ENCODE data around the gene CCDC86.
A peak's percentile ranks its signal among the peaks of the same experiment; 100 is the strongest.

Gene CCDC86

DNA sequence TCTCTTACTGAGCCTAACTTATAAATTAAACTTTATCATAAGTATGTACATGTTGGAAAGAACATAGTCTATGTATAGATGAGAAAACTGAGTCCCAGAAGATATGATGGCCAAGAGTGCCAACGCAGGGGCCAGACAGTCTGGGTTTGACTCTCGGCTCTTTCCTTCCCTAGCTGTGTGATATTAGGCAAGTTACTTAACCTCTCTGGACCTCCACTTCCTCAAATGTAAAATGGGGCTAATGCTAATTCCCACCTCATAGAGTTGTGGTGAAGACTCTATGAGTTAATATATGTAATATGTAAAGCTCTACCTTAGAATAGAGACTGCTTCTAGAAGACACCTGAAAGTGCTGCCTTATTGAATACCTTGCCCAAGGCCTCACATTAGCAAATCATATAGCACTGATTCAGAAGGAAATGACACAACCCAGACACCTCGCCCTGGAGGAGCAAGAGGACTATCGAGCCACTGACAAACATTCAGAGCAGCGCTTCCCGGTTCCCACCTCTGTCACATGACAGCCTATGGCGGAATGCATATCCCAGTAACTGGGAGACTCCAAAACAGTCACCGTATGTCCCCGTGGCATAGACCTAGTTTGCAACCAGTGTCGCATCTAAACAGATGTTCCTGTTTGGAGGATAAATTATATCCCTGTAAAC is 11.3 kb upstream of the CCDC86 start:
- peak in 1 of 56 donors; percentile 57 for DNase-seq

DNA sequence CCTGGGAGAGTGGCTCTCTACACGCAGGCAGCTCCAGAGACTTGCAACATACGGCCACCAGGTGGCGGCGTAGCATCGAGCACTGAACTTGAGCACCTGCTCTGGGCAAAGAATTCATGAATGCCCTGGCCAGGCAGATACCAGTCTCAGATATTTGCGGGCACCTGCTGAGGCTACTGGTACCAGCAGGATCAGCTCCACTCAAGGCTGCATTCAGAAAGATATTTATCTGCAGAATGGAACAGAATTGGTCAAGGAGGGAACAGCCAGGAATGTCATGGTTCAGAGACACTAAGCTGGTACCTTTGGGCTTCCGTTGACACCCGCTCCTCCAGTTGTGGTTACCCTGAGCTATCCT is 10.8 kb upstream of the CCDC86 start:
- peak in 51 of 56 donors; percentile 20 to 91 (median 65) for DNase-seq

DNA sequence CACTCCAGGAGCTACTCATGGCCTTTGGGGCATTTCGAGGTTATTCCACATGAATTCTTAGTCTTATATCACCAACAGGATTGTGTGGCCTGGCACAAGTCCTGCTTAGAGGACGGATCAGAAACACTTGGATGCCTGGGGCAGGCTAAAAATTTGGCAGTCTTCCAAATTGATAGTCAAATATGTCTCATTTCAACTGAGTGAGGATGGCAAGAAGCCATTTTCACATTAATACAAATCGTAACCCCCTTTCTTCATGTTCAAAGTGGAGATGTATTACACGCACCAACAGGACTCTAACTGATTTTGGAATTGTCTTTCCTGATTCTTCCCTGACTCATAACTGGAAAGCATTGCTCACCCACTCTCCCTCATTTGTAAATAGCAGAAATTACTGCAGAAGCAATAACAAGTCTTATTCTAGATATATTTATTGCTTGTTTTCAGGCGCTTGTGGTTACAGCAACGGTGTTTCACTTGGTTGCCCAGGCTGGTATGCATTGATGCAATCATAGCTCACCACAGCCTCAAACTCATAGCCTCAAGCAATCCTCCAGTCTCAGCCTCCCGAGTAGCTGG is 10.3 kb upstream of the CCDC86 start:
- DNase-seq: no peak

DNA sequence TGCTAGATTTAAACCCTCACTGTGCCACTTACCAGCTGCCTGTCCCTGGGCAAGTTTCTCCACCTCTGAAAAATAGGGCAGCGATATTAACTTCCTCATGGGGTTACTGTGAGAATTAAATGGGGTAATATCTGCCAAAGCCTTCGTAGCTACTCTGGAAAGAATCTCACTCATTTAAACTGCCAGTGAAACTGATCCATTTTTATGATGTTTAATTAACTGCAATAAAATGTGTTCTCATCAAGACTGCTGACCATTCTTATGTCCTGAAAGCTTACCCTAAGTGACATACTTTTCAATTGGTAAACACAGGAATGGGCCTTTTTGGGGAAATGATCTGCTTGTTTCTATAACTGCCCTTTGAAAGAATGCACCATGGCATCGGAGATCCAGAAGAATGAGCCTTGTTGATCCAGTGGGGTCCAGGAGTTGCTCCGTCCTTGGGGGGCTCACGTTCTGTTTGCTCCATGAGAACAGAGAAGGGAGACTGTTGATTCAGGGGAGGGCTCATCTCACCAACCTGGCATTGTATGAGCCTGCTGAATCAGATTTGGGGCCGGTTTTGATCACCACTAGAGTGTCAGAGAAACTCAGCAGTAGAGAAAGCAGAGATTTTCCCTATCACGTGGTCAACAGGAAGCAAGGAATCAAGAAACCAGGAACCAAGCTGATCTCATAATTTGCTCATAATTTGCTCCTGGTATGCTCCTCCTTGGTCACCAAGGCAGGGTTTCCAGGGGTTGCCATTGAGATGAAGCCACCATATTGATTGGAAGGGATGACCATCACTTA is 7.0 kb upstream of the CCDC86 start:
- no peak for DNase-seq

DNA sequence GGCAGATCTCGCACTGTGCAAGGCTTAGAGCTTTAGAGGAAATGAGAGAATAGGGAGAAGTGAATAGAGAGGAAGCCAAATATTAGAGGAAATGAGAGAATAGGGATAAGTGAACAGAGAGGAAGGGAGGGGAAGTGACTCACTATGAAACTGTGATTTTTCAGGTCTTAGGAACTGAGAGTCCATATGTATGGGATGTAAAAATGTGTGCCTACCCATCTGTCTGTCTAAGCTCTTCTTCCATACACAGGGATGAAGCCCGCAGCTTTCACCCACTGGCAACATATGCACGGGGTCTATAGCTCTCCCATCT is 6.4 kb upstream of the CCDC86 start:
- no peak for DNase-seq

DNA sequence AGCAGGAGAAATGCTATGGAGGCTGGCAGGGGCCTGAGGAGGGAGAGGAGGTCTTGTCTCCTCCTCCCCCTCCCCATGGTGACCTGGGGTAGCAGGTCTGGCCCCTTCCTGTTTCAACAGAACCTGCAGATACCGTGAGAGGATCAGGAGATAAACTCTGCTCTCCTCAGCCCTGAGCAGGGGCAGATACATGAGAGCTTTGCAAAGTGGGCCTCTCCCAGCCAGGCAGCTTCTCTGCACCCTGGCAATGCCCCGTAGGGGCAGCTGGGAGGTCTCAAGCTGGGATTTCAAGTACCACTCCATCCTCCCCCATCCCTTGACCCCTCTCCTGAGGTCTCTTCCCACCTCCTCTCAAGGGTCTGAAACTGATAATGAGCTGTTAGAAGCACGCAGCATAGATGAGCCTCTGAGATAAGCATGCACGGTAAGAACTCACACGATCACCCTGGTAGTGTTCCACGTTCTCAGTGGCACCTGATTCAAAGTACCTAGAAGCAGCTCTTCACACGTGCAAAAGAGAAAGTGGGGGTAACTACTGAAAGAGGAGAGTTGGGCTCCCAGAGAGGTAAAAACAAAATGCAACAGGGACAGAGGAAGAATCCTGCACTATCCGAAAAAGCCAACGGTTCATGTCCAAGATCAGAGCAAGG is 4.9 kb upstream of the CCDC86 start:
- no peak for DNase-seq

DNA sequence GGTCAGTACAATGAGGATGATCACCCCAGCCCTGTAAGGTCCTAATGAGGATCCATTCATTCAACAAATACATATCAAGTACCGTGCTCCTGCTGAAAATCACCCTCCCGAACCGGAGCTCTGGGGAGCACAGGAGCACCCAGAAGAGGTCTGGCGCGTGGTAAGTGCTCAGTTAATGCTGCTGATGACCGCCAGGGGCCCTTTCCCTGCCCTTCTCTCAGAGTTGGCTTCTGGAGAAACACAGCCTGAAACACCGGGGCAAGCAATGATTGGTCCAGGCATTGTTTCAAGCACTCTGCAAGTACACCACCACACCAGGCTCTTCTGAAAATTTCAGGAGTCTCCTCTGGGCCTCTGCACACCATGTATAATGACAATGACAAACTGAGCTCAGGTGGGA is 3.8 kb upstream of the CCDC86 start:
- DNase-seq: no peak

DNA sequence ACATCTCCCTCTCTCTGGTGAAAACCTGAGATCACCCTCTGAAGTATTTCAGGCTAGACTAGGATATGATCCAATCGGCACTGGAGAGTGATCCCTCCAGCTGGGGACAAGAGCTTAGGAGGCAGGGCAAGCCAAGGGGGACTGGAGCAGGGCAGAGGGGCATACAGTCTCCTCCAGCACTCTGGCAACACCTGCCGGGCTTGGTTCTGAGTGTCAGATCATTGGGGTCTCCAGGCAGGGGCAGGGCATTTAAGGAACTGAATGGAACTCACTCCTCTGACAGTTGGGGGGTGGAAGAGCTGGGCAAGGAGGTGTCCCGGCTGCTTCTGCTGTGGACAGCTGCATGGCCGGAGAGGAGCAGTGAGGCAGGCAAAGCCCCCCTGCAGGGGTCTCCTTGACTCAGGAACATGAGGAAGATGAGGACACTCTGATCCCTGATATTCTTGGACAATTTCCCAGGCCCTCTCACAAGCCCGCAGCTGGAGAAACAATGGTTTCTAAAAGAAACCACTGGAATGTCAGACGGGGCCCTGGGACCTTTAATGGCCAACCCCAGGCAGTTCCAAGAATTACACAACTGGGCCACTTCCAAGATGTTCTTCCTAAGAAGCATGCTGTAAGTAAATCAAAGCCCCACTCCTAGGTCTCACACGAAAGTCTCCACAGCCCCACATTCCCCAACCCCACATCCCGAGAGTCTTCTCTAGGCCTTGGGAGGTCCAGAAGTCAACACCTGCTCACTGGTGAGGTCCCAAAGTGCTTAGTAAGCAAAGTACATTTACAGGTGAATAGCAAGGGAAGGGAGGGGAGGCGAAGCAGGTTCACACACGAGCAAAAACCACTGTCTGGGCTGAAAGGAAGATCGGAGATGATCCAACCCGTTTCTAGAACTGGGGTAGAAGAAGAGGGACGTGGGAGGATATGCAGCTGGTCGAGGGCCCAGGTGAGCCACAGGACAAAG is 1.2 kb upstream of the CCDC86 start:
- no peak for DNase-seq

DNA sequence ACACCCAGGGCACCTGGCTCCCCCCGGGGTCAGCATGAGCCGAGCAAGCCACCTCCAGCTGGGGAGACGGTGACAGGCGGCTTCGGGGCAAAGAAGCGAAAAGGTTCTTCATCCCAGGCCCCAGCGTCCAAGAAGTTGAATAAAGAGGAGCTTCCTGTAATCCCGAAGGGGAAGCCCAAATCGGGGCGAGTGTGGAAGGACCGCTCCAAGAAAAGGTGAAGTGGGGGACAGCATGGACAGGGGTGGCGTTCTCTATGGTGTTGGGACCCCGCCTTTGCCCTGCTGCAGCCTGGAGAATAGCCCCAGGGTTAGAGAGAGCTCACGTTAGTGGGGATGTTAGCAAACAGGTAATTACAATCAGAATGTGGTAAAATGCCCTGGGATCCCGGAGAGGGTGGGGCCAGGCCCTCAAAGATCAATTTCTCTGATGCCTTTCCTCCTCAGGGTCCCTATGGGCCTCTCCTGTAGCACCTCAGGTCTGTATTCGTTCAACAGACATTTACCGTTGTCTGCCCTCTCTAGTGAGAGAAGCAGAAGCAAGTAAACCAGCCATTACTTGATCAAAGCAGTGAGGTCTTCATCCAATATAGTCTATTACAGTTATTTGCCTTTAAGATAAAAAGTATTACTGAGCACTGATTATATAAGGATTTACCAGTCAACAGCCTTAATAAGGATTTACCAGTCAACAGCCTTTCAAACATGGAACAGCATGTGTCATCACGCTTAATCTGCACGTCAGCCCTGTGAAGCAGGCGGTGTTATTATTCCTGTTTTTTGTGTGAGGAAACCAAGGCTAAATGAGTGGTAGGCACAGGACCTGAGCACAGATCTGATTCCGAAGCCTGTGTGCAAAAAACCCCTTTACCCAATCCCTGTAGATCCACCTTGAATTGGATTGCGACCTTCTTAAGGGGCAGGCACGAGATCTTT is 1.0 kb downstream of the CCDC86 start:
- DNase-seq: peak in 9 of 56 donors; percentile 7 to 35 (median 25)

DNA sequence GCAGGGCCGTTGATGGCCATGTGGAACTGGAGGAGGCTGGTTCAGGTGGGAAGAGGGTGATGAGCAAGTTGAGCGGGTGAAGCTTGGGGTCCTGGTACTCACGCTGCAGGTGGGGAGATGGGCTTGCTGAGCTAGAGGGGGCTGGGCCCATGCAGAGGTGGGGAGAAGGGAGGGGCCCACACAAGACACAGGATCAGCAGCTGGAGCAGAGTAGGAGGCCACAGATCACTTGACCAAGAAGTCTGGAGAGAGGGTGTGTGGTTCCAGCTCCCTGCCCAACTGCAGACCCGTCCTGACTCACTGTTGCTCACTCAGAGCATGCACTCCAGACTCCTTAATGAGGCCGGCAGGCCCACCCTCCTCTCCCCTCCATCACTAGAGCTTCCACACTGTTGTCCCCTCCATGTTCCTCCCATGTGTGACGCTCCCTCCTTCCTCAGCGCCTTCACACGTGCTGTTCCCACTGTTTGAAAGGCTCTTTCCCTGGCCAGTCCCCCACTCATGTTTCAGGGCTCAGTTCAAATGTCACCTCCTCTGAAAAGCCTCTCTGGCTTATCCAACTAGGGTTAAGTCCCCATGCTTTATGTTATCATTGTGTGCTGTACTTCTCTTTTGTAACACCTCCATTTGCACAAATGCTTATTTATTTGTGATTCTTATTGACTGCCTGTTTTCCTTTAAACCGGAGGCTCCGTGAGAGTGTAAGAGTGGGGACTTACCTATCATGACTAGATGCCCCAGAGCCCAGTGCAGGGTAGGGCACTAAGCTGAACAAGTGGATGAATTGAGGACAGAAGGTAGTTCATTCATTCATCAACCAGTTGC is 2.3 kb downstream of the CCDC86 start:
- peak in 2 of 56 donors; percentile 2 to 12 for DNase-seq

DNA sequence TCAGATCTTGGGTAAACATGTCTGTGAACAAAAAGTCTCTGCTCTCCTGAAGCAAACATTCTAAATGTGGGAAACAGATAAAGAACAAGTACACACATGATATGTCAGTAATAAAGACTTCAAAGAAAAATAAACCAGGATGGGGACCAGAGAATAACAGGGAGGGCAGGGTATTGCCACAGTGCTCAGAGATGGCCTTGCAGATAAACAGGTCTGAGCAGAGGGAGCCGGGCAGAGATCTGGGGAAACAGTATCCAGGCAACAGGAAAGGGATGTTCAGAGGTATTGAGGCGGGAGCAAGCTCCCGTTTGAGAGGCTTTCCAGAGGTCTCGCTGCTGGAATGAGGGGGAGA is 2.9 kb downstream of the CCDC86 start:
- no peak for DNase-seq

DNA sequence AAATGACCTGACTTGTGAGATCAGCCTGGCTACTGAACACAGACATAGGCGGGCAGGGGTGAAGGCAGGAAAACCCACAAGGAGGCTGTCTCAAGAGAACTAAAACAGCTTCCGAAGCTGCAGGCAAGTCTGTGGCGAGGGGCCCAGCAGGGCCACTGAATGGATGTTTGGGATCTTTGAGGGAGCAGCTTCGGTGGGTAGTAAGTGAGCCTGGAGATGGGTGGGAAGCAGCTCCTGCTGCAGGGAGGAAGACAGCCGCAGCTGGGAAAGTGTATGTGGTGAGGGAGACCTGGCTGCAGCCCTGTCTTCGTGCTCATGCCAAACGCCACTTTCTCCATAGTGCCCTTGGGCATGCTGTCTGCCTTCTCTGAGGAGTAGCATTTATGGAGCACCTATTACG is 3.4 kb downstream of the CCDC86 start:
- no peak for DNase-seq

DNA sequence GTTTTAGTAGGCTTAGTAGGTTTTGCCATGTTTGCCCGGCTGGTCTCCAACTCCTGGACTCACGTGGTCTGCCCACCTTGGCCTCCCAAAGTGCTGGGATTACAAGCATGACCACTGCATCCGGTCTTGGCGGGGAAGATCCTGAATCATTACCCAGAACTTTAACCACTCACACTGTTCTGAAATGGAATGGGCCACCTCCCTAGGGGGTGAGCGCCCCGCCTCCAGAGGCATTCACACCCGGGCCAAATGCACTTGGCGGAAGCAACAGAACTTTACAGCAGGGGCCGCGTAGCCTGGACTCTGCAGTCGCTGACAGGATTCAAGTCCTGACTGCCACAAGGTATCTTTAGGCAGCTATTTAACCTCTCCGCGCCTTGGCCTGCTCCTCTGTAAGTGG is 5.4 kb downstream of the CCDC86 start:
- no peak for DNase-seq

DNA sequence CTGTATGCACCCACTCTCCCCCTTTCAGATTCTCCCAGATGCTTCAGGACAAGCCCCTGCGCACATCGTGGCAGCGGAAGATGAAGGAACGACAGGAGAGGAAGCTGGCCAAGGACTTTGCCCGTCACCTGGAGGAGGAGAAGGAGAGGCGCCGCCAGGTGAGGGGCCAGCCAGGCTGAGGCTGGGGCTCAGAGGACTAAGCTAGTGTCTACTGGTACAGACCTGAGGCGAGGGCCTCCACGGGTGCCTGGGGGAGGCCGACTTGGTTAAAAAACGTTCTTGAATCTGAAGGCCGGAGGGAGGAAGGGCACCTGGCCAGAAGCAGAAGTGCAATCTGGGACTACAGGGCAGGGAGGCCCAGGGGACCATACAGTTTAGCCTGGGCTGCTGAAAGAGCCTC is 6.0 kb downstream of the CCDC86 start:
- no peak for DNase-seq

DNA sequence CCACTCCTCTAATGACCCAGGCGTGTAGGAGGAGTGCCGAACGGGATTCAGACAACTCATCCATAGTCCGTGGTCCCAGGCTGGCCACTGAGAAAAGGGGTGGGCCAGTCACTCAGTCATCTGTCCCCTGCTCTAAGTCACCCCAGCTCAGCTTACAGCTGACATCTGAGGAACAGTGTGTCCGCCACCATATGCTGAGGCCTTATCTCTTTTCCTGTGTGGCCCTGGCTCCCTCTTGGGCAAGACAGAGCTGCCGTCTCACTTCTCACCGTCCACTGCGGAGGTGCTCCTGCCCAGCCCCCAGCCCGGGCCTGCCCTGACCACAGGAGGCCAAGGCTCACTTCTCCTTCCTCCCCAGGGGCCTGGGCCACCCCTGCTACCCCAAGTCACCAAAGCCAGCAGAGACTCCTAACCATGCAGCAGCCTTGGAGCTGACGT is 6.8 kb downstream of the CCDC86 start:
- no peak for DNase-seq

DNA sequence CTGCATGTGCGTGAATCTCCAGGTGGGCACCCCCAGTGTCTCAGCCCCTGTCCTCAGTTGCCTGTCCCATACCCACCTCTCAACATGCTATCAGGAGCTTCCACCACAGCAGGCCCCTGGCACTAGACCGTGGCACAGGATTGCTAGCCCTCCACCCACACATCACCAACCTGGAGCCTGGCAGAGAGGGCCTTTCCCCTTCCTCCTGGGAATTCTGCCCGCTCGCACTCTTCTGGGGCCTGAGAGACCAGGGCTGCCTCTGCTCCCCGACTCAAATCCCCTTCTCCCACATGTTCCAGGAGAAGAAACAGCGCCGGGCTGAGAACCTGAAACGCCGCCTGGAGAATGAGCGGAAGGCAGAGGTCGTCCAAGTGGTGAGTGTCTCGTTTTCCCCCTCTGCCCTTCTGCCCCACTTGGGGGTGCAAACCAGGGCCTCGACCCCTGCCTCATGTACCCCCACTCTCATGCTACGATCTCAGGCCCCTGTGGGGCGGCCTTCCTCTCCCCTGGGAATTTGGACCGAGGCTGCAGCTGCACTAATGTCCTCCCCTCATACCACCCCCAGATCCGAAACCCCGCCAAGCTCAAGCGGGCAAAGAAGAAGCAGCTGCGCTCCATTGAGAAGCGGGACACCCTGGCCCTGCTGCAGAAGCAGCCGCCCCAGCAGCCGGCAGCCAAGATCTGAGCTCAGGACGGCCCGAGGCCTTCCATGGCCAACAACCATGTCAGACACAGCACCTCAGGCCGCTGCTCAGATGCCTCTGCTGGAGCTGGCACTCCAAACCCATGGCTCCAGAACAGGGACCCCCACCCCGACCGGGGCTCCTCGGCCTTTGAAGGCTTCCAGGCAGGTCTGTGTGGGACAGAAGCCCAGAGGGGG is 8.0 kb downstream of the CCDC86 start:
- no peak for DNase-seq

DNA sequence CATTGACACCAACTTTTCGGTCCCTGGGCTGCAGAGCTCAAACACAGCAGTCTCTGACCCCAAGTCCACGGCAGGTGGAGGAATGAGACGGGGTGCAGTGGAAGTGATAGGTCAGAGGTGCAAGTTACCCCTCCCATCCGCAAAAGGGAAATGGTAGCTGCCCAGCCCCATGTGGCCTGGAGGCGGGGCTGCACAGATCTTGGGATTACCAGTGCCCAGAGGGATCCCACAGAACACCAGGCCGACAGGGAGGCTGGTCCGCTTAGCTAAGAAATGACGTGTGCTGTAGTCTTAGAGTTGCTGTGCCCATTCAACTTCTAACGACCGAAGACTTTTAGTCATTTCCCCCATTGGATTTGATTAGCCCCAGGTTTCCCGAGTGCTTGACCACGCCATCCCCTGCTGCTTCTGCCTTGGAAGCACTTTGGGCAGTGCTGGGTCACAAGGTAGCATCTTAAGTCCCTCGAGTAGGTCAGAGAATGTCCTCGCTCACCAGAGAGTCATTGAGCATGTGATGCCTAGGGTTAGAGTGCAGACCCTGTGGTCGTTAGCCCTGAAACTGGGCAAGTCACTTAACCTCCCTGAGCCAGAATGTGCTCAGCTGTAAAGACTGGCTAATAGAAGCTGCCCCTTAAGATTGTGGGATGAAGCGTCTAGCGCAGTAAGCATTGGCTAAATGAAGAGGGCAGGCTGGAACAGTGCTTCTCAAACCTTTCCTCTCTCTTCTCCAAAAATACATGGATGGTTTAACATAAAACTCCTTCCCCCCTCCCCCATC is 9.6 kb downstream of the CCDC86 start:
- no peak for DNase-seq

Data from nucleus accumbens (tissue), 56 donors.